HEK293T (cell line): ENCODE measurements around the gene RBP3.

ENCODE experiments used
- BHLHE40 ChIP-seq: fragments of 450-650 bp; IDR thresholded peaks from 2 replicates; pipeline ENCODE4 v1.6.1; 2016; ENCODE audit warnings: mild to moderate bottlenecking, moderate library complexity, borderline replicate concordance
- CTBP1 ChIP-seq: fragments of 450-650 bp; IDR thresholded peaks from 2 replicates; pipeline ENCODE4 v1.6.1; 2016; ENCODE audit warnings: borderline replicate concordance
- ELF4 ChIP-seq: fragments of 450-650 bp; IDR thresholded peaks from 2 replicates; pipeline ENCODE4 v1.6.1; 2017; ENCODE audit warnings: antibody characterized with exemption
- FOXK2 ChIP-seq: fragments of 450-650 bp; IDR thresholded peaks from 2 replicates; pipeline ENCODE4 v1.6.1; 2016; ENCODE audit warnings: mild to moderate bottlenecking
- FOXM1 ChIP-seq: fragments of 450-650 bp; IDR thresholded peaks from 2 replicates; pipeline ENCODE4 v1.6.1; 2017; ENCODE audit warnings: mild to moderate bottlenecking, borderline replicate concordance
- HDGF ChIP-seq: fragments of 450-650 bp; IDR thresholded peaks from 2 replicates; pipeline ENCODE4 v1.6.1; 2017; ENCODE audit warnings: antibody characterized with exemption, borderline replicate concordance
- L3MBTL2 ChIP-seq: fragments of 450-650 bp; conservative IDR thresholded peaks from 2 replicates; pipeline ENCODE4 v1.6.1; 2016; ENCODE audit warnings: mild to moderate bottlenecking
- LEF1 ChIP-seq: fragments of 450-650 bp; IDR thresholded peaks from 2 replicates; pipeline ENCODE4 v1.6.1; 2017; ENCODE audit warnings: mild to moderate bottlenecking, borderline replicate concordance
- PKNOX1 ChIP-seq: fragments of 450-650 bp; IDR thresholded peaks from 2 replicates; pipeline ENCODE4 v1.6.1; 2016
- SP1 ChIP-seq: fragments of 450-650 bp; IDR thresholded peaks from 2 replicates; pipeline ENCODE4 v1.6.1; 2017
- SUZ12 ChIP-seq: fragments of 450-650 bp; IDR thresholded peaks from 2 replicates; pipeline ENCODE4 v1.6.1; 2016; ENCODE audit warnings: mild to moderate bottlenecking

GRCh38 chr10:47404446-47404845, 56.3 kb downstream of the RBP3 start:
- TF ChIP-seq PKNOX1 (no peak), FOXM1 (no peak), HDGF (no peak), L3MBTL2 (no peak), CTBP1 (no peak), SP1 (no peak), ELF4 (no peak), SUZ12 (no peak), BHLHE40 (no peak), FOXK2 (no peak), LEF1 (no peak)
